K562 (cell line): ENCODE results near the gene RPL22. TPM values are rescaled to one million over a fixed set of nuclear protein-coding genes. Genes with fewer than 3 reads are reported as not detected.

Experiments used
- ARID4B ChIP-seq: sonication (generic); formaldehyde crosslinking; IDR thresholded peaks from 2 replicates; pipeline ENCODE4 v1.8.0; 2022; ENCODE audit warnings: mild to moderate bottlenecking, missing genetic modification reagents
- FOXJ3 ChIP-seq: sonication (generic); formaldehyde crosslinking; IDR thresholded peaks from 2 replicates; pipeline ENCODE4 v1.4.0; 2020; ENCODE audit warnings: mild to moderate bottlenecking, missing genetic modification reagents
- LCOR ChIP-seq: sonication (generic); formaldehyde crosslinking; IDR thresholded peaks from 2 replicates; pipeline ENCODE4 v1.8.0; 2022; ENCODE audit warnings: mild to moderate bottlenecking, missing genetic modification reagents
- NR1H2 ChIP-seq: sonication (generic); formaldehyde crosslinking; IDR thresholded peaks from 2 replicates; pipeline ENCODE4 v1.4.0; 2020; ENCODE audit warnings: mild to moderate bottlenecking, missing genetic modification reagents
- POLR2B ChIP-seq: fragments of 450-650 bp; IDR thresholded peaks from 2 replicates; pipeline ENCODE4 v1.6.1; 2018; ENCODE audit warnings: low read depth; ENCODE audit not compliant: partially characterized antibody
- PTTG1 ChIP-seq: fragments of 450-650 bp; IDR thresholded peaks from 2 replicates; pipeline ENCODE4 v1.6.1; 2016; ENCODE audit warnings: low read depth, mild to moderate bottlenecking, missing genetic modification characterization, missing compliant biosample characterization
- PURB ChIP-seq: sonication (generic); formaldehyde crosslinking; IDR thresholded peaks from 2 replicates; pipeline ENCODE4 v1.9.0; 2021; ENCODE audit warnings: low read depth, mild to moderate bottlenecking, missing genetic modification reagents
- SIN3B ChIP-seq: fragments of 450-650 bp; IDR thresholded peaks from 2 replicates; pipeline ENCODE4 v1.6.1; 2017; ENCODE audit warnings: low read depth, mild to moderate bottlenecking, moderate library complexity
- ZBTB17 ChIP-seq: fragments of 450-650 bp; formaldehyde crosslinking; IDR thresholded peaks from 2 replicates; pipeline ENCODE4 v1.4.0; 2020; ENCODE audit warnings: mild to moderate bottlenecking
- ZFP1 ChIP-seq: fragments of 450-650 bp; formaldehyde crosslinking; IDR thresholded peaks from 2 replicates; pipeline ENCODE4 v1.4.0; 2020; ENCODE audit warnings: mild to moderate bottlenecking, mixed read lengths
- ZNF24 ChIP-seq: fragments of 450-650 bp; IDR thresholded peaks from 2 replicates; pipeline ENCODE4 v1.6.1; 2016
- ZNF395 ChIP-seq: fragments of 200-800 bp; sonication (Bioruptor generic); IDR thresholded peaks from 2 replicates; pipeline ENCODE4 v1.6.1; 2017; ENCODE audit warnings: missing genetic modification characterization, missing compliant biosample characterization
- polyA plus RNA-seq, 8 experiments: library from polyadenylated mRNA; depleted of rRNA in 4 of 8; stranded (reverse) in 5 of 8; unstranded in 3 of 8; fragments of >200 nt; fragmentation: Nextera tagmentation in 2 of 8; fragmentation: Illumina TruSeq in 1 of 8; extraction: Ambion mirVana in 2 of 8; extraction: Trizol in 1 of 8; gene quantifications; 2 replicates each; pipeline versions ENCODE4 v1.2.1 to v1.2.3, GENCODE V29; 2011 to 2014; ENCODE audit warnings: inconsistent platforms in 1 of 8, missing spikeins in 1 of 8
- total RNA-seq, 7 experiments: library from RNA; depleted of rRNA in 6 of 7; stranded (reverse); fragments of >200 nt in 6 of 7; fragmentation: Illumina TruSeq in 2 of 7; extraction: Trizol in 2 of 7; gene quantifications; 2 replicates each; pipeline versions ENCODE4 v1.2.1 to v1.2.3, GENCODE V29; 2011 to 2021; ENCODE audit warnings: low replicate concordance in 1 of 7

Gene RPL22
- total and polyA plus RNA-seq, 9 of the 15 experiments (the other 6 are each of a cell fraction or from before 2014, with no cell fraction given) = 467 to 1,165 (median 607) TPM

- no peak for TF ChIP-seq ZFP1
- no peak for TF ChIP-seq ZNF395 (CRISPR knock-in tag)
- TF ChIP-seq ZBTB17 = no peak
- no peak for TF ChIP-seq NR1H2 (CRISPR knock-in tag)
- no peak for TF ChIP-seq SIN3B
- TF ChIP-seq LCOR = no peak
- TF ChIP-seq FOXJ3 (CRISPR knock-in tag) = no peak
- no peak for TF ChIP-seq PTTG1 (tag)
- TF ChIP-seq PURB (CRISPR knock-in tag) = no peak
- no peak for TF ChIP-seq ZNF24
- TF ChIP-seq POLR2B = no peak
- peak; percentile 22; the same call in 1 of the 2 replicates for TF ChIP-seq ARID4B (CRISPR knock-in tag)
Observed at GRCh38 chr1:6234502-6235295, 35.3 kb upstream of the RPL22 start (continued).
